Measurements from ENCODE around the gene DLG2.

GRCh38 chr11:85348945-85349344, 278.2 kb downstream of the DLG2 start:
- no peak for TF ChIP-seq CTCF (IDR thresholded peaks at IDR 0.05)
- TF ChIP-seq POLR2A (IDR thresholded peaks at IDR 0.05): no peak
- no peak for TF ChIP-seq POLR2AphosphoS5 (IDR thresholded peaks at IDR 0.05)
